ENCODE results near the gene DLGAP4. TPM values are rescaled to one million over a fixed set of nuclear protein-coding genes. Genes with fewer than 3 reads are reported as not detected.

DLGAP4 gene
- total and polyA plus RNA-seq, 2 of the 13 experiments (the other 11 are each of a cell fraction or from before 2014, with no cell fraction given) = 15.2 to 26.7 TPM

DNA sequence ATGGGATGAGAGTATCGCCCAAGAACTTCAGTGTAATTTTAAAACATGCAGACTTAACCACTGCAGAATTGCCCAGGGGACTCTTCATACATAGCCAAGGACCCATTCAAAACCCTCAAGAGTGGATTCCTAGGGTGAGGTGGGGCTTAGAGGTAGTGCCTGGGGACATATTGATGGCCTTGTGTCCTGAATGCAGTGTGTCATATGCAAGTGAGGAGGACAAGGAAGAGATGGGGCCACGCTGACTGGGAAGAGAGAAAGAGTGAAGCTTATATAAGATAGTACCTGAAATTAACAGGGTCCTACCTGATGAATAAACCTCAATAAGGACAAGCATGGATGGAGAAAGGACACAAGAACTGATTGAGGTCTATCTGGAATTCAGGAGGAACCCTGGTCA is 249.1 kb downstream of the DLGAP4 start:
- no peak for ATAC-seq
- no peak overlapping the region for H3K9ac ChIP-seq (ENCODE audit: insufficient read depth, low read depth, low read length)
- no peaks in the 10 kb centered on the region for H3K9me3 ChIP-seq (ENCODE audit: low read length)
- no peaks in the 10 kb centered on the region for H3K36me3 ChIP-seq (replicated peaks in 1 of 2; ENCODE audit: control insufficient read depth in 1 of 2, insufficient read depth in 2 of 2, low read length in 2 of 2)
- in situ Hi-C loops (cut with HindIII; ENCODE audit: extremely low pct_ligation_motif_present, low pct_unique_long_range_greater_than_20kb) = loop anchor here (5.0 kb wide), 1 partner anchor 37 kb away; no protein-coding TSS in a partner anchor
- no peaks in the 10 kb centered on the region for H4K20me1 ChIP-seq (ENCODE audit: insufficient read depth, low read length)
- POLR2A ChIA-PET = no interaction called here
- intact Hi-C loops (cut with micrococcal nuclease; ENCODE audit: unreplicated experiment) = loop anchor here (10.0 kb wide), 1 partner anchor 200 kb away; no protein-coding TSS in a partner anchor
- no peak overlapping the region for H2AFZ ChIP-seq (ENCODE audit: low read length)
- no peak overlapping the region for H3K27ac ChIP-seq (ENCODE audit: extremely low read length, insufficient read depth, low read length)
- no TSS peak for BruUV-seq (replicated peaks)
- no peak overlapping the region for H3K4me3 ChIP-seq (replicated peaks in 1 of 3; ENCODE audit: insufficient read depth in 1 of 3, low read depth in 2 of 3, low read length in 3 of 3)
- no peak for DNase-seq (ENCODE audit: low spot score)
- H3K27me3 ChIP-seq (ENCODE audit: control insufficient read depth in 1 of 2, insufficient read depth in 2 of 2, low read length in 2 of 2) = no peaks in the 10 kb centered on the region
- WGBS (ENCODE audit: low lambda C conversion rate) = 88% methylated on average over 2 of the region's 2 CpGs
- H3K4me1 ChIP-seq (ENCODE audit: insufficient read depth, low read length) = peaks cover 29% of the 10 kb centered on the region
- no peak for FAIRE-seq
- no peaks in the 10 kb centered on the region for H3K79me2 ChIP-seq (ENCODE audit: insufficient read depth, low read length)
- H3K4me2 ChIP-seq (ENCODE audit: low read depth, low read length) = no peak overlapping the region
- CTCF ChIA-PET (ENCODE audit: low intra/inter-chr PET ratio, low total read pairs) = interaction anchor here (2.7 kb wide), 1 partner anchor 37 kb away, joined by 40 read pairs; no protein-coding TSS in a partner anchor
- TF ChIP-seq, protein P1, sequence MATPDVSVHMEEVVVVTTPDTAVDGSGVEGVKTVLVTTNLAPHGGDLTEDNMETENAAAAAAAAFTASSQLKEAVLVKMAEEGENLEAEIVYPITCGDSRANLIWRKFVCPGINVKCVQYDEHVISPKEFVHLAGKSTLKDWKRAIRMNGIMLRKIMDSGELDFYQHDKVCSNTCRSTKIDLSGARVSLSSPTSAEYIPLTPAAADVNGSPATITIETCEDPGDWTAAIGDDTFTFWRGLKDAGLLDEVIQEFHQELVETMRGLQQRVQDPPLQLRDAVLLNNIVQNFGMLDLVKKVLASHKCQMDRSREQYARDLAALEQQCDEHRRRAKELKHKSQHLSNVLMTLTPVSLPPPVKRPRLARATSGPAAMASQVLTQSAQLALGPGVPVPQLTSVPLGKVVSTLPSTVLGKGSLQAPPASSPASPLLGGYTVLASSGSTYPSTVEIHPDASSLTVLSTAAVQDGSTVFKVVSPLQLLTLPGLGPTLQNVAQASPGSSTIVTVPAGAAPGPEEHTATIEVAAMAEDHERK (CRISPR knock-in tag; IDR thresholded peaks at IDR 0.05; ENCODE audit: low read depth) = no peak
- TF ChIP-seq CCAR2 (optimal IDR thresholded peaks at IDR 0.05; ENCODE audit: low read depth, low read length) (no peak), CBFB (CRISPR knock-in tag; IDR thresholded peaks at IDR 0.05) (no peak), ZNF709 (CRISPR knock-in tag; IDR thresholded peaks at IDR 0.05) (no peak), ZNF776 (CRISPR knock-in tag; IDR thresholded peaks at IDR 0.05) (no peak), TBX2 (CRISPR knock-in tag; IDR thresholded peaks at IDR 0.05; ENCODE audit: borderline replicate concordance) (no peak), AHR (CRISPR knock-in tag; IDR thresholded peaks at IDR 0.05) (no peak), NAIF1 (CRISPR knock-in tag; IDR thresholded peaks at IDR 0.05; ENCODE audit: borderline replicate concordance) (no peak), IKZF4 (CRISPR knock-in tag; IDR thresholded peaks at IDR 0.05; ENCODE audit: borderline replicate concordance, low read depth, not compliant biosample characterization) (no peak), ZNF264 (CRISPR knock-in tag; IDR thresholded peaks at IDR 0.05) (no peak)
- TF ChIP-seq, protein P2, sequence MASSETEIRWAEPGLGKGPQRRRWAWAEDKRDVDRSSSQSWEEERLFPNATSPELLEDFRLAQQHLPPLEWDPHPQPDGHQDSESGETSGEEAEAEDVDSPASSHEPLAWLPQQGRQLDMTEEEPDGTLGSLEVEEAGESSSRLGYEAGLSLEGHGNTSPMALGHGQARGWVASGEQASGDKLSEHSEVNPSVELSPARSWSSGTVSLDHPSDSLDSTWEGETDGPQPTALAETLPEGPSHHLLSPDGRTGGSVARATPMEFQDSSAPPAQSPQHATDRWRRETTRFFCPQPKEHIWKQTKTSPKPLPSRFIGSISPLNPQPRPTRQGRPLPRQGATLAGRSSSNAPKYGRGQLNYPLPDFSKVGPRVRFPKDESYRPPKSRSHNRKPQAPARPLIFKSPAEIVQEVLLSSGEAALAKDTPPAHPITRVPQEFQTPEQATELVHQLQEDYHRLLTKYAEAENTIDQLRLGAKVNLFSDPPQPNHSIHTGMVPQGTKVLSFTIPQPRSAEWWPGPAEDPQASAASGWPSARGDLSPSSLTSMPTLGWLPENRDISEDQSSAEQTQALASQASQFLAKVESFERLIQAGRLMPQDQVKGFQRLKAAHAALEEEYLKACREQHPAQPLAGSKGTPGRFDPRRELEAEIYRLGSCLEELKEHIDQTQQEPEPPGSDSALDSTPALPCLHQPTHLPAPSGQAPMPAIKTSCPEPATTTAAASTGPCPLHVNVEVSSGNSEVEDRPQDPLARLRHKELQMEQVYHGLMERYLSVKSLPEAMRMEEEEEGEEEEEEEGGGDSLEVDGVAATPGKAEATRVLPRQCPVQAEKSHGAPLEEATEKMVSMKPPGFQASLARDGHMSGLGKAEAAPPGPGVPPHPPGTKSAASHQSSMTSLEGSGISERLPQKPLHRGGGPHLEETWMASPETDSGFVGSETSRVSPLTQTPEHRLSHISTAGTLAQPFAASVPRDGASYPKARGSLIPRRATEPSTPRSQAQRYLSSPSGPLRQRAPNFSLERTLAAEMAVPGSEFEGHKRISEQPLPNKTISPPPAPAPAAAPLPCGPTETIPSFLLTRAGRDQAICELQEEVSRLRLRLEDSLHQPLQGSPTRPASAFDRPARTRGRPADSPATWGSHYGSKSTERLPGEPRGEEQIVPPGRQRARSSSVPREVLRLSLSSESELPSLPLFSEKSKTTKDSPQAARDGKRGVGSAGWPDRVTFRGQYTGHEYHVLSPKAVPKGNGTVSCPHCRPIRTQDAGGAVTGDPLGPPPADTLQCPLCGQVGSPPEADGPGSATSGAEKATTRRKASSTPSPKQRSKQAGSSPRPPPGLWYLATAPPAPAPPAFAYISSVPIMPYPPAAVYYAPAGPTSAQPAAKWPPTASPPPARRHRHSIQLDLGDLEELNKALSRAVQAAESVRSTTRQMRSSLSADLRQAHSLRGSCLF (CRISPR knock-in tag; IDR thresholded peaks at IDR 0.05; ENCODE audit: borderline replicate concordance) = no peak
- TF ChIP-seq, protein P3, sequence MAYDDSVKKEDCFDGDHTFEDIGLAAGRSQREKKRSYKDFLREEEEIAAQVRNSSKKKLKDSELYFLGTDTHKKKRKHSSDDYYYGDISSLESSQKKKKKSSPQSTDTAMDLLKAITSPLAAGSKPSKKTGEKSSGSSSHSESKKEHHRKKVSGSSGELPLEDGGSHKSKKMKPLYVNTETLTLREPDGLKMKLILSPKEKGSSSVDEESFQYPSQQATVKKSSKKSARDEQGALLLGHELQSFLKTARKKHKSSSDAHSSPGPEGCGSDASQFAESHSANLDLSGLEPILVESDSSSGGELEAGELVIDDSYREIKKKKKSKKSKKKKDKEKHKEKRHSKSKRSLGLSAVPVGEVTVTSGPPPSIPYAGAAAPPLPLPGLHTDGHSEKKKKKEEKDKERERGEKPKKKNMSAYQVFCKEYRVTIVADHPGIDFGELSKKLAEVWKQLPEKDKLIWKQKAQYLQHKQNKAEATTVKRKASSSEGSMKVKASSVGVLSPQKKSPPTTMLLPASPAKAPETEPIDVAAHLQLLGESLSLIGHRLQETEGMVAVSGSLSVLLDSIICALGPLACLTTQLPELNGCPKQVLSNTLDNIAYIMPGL (CRISPR knock-in tag; IDR thresholded peaks at IDR 0.05; ENCODE audit: borderline replicate concordance in 1 of 2, low read depth in 1 of 2) = no peak
- TF ChIP-seq, protein P4, sequence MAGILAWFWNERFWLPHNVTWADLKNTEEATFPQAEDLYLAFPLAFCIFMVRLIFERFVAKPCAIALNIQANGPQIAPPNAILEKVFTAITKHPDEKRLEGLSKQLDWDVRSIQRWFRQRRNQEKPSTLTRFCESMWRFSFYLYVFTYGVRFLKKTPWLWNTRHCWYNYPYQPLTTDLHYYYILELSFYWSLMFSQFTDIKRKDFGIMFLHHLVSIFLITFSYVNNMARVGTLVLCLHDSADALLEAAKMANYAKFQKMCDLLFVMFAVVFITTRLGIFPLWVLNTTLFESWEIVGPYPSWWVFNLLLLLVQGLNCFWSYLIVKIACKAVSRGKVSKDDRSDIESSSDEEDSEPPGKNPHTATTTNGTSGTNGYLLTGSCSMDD (CRISPR knock-in tag; IDR thresholded peaks at IDR 0.05) = no peak

Data from HepG2 (cell line).